HUDEP-2 (cell line): Measurements from ENCODE around the gene ADRM1.

Source experiments
- DNase-seq, 76 experiments: peaks; one replicate each; lab custom pipeline; 2025; ENCODE audit not compliant: unreplicated experiment in 76 of 76; lab: John Stamatoyannopoulos, UW

ADRM1 gene

DNA sequence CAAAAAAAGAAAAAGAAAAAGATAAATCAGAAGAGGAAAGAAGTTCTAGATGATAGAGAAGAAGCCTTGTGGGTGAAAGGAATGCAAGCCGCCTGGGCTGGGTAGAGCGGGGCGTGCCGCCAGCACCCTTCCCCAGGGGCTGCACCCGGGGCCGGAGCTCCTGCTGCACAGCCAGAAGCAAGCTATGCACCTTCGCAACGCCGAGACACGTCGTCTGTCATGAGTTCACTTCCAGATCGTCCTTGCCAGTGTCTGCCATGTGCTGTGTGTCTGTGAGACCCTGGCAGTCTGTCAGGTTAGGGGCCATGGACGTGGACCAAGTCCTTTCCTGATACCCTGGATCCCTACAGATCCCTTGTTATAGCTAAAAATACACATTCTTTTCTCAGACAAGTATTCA is 25.5 kb upstream of the ADRM1 start:
- no peak for DNase-seq

DNA sequence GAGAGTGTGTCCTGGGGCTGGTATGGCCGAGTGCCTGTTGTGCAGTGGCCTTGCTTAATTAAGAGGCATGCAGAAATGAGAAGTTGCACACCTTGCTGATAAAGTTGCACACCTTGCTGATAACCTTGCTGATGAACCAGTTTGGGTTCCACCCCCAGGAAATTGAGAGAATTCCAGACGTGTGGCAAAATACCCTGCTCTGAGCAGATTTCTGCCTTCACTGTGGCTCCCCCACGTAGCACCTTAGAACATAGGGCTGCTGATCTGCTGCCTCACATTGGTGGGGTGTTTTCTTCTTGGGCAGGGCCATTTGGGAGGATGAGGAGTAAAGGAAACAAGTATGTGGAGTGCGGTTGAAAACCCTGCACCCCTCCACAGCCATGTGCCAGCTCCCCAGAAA is 22.5 kb upstream of the ADRM1 start:
- DNase-seq = no peak

DNA sequence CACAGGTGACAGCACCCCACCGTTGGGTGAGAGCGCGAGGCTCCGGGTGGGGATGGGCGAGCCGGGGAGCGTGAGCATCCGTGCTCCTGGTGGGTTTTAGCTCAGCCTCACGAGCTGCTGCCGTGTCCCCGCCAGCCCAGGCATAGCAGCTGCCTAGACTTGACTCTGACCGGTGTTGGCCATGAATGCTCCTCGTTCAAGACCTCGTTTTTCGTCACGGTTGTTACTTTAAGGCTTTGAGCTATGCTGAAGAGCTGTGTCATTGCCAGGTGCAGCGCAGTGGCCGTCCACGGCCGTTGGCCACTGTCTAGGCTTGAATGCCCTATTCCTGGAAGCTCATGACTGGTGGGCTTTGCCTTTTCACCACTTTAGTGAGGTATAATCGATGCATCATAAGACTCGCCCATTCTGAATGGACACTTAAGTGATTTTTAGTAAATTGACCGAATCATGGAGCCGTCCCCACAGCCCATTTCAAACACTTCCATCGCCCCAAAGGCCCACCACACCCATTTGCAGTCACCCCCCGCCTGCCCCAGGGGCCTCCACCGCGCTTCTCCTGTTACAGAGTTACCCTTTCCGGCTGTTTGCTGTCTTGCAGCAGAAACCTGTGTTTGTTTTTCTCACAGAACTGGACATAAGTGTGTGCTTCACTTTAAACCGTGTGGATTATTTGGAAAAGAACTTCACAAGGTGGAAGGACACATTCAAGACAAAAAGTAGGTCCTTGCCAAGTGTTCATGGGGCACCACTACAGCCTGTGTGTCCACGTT is 21.4 kb upstream of the ADRM1 start:
- DNase-seq = no peak

DNA sequence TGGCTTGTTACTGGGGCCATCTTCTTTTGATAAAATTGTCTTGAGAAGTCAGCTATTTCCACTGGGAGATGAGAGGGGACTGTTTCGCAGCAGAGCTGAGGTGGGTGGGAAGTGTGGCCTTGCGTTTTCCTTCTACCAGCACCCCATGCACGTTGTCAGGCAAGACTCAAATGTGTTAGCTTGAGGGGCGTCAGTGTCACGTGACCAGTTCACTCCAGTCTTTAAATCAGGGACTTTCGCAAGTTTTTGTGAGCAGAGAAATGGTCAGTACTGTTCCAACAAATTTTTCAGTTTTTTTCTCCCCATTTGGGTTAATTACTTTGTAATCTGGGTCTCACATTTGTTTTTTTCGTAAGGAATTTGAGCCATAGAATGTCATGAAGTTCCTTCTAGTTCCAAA is 20.7 kb upstream of the ADRM1 start:
- DNase-seq = no peak

DNA sequence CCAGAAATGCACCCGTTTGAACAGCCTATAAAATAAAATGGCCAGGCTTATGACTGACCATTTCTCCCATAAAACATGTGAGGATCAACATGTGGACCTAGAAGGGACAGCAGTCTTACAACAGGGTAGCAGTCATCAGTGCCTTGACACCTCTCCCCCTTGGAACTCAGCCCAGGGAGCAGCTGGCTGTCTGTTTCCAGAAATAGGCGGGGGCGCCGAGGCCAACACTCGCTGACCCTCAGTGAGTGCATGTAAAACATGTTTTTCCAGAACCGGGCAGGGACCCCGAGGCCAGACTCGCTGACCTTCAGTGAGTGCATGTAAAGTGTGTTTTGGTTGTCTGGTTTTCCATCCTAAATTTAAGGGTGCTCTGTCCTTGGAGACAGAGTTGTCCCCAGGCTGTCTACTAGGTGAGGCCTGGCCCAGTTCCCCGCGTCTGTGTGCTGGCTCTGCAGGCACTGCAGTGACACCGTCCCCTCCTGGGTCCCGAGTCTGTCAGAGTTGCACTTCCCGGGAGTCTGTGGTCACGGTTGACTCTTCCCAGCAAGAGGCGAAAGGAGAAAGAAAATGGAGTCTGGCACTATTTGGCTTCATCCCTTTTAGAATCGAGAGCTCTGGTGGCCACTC is 19.8 kb upstream of the ADRM1 start:
- DNase-seq = no peak

DNA sequence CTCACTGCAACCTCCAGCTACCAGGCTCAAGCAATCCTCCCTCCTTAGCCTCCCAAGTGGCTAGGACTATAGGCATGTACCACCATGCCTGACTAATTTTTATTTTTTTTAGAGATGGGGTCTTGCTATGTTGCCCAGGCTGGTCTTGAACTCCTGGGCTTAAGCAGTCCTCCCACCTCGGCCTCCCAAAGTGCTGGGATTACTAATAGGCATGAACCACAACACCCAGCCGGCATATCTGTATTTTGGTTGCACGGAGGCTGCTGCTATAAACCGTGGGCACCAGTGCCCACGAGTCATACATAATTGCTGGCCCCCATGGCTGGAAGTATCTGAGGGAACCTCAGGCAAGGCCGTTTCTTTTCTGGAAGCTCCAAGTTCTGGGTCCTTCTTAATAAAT is 18.3 kb upstream of the ADRM1 start:
- DNase-seq = no peak

DNA sequence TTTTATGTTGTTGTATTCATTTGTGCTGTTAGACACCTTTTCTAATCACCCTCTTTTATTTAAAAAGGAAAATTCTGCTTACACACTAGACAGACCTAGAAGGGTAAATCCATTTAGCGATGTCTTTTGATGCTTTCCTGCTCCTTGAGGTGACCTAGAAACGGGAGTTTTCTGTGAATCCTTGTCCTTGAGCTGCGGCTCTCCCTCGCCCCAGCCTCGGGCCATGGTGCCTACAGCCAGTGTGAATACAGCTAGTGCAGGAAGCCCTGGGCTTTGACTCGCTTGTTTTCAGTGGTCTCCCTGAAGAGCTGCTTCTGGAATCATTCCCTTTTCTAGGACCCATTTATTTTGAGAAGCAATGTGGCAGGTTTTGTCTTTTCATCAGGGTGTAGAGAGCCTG is 17.6 kb upstream of the ADRM1 start:
- DNase-seq = no peak

DNA sequence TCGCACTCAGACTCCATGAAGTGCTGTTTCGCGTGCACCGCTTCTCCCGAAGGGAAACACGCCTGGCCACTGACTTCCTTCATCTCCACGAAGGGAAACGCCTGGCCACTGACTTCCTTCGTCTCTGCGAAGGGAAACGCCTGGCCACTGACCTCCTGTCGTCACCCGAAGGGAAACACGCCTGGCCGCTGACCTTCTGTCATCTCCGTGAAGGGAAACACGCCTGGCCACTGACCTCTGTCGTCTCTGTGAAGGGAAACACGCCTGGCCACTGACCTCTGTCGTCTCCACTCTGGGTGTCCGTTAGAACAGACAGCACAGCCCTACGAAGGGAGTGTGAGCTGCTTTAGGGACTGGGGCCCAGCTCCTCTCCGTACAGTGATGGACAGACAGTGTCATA is 17.1 kb upstream of the ADRM1 start:
- DNase-seq = no peak

DNA sequence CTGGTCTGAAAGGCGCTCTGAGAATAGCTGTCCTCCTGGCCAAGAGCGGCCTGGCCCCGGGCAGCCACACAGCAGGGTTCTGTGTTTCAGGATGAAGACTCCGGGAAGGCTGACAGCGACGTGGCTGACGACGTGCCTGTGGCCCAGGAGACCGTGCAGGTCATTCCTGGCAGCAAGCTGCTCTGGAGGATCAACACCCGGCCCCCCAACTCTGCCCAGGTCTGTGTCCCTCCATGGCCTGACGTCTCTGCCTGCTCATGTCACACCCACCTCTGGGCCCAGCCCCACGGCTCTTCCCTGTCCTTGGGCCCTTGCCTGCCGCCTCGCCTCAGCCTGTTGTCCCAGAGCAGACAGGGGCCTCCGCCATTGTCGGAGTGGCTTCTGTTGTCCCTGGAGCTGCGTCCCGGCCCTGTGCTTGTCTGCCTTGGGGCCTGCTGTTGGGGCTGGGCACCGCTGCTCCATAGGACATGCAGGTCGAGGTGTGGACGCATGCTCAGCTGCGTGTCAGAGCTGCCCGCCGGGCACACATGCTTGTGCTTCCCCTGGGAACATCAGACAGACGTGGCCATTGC is 16.2 kb upstream of the ADRM1 start:
- no peak for DNase-seq

DNA sequence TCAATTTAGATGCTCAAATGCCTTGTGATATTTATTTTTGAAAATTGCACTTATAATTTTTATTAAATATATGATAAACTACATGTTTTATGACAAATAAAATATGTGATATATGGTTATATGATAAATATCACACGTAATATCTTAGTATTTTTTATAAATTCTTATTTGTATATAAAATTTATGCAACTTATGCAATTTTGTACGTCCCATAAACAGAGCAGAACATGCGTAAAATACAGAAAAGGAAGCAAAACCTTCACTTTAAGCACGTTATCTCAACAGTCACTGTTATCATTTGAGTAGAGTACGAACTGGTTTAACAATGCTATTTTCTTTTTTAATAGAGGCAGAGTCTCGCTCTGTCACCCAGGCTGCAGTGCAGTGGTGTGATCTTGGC is 15.7 kb upstream of the ADRM1 start:
- DNase-seq = no peak

DNA sequence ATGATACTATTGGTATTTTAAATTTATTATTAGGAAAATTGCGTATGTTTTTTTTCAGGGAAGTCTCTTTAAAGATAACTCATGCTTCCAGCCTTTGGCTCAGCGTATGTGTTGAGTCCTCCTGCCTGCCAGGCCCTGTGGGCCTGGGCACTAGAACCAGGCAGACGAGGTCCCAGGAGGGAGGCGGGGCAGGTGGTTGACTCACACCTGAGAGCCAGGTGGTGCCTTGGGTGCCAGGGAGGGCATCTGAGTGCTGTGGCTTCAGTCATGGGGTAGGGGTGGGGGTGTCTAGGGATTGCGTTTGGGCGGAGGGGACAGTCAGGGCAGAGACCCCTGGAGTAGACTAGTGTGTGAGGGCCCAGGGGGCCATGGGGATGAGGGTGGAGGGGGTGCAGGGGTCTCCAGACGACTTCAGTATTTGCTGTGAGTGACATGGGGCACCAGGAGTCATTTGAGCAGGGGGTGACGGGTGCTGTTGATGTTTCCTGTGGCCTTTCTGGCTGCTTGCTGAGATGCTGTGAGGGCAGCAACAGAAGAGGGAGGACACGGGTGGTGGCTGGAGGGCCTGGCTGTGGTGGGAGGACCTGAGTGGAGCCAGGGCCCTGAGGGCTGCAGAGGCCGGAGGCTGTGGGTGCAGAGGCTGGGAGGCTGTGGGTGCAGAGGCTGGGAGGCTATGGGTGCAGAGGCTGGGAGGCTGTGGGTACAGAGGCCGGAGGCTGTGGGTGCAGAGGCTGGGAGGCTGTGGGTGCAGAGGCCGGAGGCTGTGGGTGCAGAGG is 14.8 kb upstream of the ADRM1 start:
- no peak for DNase-seq

DNA sequence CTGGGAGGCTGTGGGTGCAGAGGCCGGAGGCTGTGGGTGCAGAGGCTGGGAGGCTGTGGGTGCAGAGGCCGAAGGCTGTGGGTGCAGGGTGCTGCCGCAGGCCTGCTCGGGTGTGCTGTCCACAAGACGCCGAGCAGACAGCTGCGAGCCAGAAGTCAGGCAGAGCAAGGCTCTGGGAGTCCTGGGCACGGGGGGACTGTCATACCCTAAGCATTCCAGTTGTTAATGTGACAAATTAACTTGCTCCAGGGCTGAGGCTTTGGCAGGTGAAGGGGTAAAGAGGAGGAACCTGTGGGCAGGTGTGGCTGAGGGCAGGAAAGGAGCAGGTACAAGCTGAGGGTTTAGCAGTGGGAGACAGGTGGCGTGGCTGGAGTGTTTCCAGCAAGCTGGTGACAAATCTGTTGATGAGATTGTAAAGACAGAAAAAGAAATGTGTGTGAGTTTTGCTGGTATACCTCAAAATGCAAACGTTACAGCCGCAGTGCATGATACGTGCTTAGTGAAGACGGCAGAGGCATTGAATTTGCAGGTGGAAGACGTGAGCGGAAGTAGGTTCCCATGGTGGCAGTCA is 14.2 kb upstream of the ADRM1 start:
- DNase-seq = no peak

DNA sequence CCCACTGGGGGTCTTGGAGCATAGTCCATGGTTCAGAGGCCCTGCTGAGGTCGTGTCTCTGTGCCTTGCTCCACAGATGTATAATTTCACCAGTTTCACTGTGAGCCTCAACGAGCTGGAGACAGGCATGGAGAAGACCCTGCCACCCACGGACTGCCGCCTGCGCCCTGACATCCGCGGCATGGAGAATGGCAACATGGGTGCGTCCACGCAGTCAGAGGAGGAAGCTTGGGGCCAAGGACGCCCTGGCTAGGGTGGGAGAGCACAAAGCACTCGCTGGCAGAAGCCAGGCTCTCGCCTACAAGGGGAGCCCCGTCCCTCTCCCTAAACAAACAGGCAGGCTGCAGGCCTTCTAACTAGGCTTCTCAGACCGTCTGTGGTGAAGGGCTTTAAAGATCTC is 13.7 kb upstream of the ADRM1 start:
- DNase-seq = no peak

DNA sequence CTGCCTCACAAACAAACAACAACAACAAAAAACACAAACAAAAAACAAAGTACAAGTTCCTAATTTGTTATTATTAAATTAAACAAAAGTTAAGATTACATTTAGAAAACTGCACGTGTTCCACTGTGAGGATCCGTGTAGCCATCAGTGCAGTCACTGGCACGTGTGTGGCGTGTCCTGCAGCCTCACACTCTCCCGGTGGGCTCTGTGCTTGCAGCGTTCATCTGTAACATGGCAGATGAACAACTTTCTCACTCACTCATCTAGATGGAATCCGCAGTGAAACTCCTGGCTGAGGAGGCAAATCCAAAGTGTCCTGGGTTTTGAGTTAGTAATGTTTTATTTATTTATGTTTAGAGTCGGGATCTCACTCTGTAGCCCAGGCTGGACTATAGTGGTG is 12.9 kb upstream of the ADRM1 start:
- no peak for DNase-seq

DNA sequence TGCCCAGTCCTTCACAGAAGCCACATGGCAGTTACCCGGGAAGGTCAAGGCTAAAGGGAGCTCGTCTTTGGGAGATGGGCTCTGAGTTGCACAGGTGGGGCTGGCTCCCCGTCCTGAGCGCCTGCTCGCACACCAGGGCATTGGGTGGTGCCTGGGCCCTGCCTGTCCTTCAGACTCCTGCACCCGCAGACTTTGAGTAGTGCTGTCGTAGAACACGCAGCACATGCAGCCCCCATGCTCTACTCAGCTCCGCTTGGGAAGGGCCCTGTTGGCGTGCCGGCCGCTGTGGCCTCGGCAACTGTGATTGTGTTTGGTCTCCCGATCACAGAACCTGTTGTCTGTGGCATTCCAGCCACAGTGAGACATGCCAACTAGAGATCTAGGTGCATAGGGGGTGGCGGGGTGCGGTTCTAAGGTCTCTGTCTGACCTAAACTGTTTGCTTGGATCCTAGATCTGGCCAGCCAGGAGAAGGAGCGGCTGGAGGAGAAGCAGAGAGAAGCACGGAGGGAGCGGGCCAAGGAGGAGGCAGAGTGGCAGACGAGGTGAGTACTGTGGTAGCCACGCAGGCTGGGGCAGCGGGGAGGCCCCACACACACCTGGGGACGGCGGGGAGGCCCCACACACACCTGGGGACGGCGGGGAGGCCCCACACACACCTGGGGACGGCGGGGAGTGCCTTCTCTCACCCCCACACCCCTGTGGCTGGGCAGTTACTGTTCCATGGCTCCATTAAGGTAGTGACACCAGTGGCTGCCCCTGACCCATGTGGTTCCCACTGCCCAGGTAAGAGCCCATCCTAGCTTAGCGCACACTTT is 11.3 kb upstream of the ADRM1 start:
- no peak for DNase-seq

DNA sequence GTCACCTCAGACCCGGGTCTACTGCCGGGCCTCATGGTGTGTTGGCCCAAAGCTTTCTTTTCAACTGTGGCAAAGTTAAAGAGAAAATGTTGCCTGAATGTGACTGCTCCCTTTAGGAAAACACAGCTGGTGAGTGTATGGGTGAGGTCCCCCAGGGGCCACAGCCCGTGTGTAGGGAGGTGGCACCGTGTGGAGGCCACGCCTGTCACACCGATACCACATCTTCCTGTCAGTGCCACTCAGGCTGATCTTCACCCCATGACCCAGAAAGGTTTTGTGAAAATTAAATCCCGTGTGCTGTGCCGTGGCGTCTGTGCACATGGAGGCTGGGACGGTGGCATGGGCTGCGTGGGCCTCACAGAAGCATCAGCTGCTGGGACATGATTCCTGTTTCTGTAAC is 10.7 kb upstream of the ADRM1 start:
- DNase-seq = no peak

DNA sequence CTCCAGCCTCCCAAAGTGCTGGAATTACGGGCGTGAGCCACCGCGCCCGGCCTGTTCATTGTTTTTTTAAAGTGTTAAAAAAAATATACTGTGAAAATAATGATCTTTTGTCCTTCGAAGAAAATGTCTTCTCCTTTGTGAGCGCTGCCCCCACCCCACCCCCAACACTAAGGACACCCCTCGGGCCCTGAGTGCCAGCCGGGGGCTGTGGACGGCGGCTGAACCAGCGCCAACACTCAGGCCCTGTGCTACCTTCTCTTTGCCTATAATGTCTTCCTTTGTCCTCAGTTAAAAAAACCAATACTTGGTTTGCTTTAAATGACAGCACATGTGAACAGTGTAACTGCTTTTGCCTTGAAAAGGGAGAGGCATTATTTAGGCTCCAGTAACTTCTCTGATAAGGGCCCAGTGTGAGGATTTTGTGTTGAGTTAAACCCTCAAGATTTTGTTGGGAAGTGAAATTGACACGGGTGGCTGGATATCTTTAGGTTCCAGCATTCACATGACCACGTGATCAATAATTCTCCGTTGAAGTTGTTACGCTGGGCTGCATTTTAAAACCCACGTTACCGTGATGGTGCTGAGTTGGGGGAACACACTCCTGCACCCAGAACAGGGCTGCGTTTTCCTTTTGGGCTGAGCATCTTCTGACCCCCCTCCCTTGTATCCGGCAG is 9.5 kb upstream of the ADRM1 start:
- DNase-seq = no peak

DNA sequence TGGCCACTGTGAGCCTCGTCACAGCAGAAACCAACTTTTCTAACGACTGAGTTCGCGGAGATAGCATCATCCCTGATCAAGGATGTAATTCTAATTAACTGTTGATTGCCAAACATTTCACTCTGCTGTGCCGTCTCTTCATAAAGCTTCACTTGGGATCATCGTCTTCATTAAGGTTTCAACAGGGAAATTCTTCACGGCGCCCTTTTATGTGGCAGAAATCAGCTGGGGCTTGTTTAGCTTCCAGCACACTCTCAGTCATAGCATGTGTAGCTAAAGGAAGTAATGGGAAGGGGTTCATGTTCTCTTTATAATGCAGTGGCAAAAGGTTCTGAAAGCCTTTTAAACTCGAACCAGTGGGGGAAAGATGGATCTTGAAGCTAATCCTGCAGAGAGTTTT is 8.9 kb upstream of the ADRM1 start:
- DNase-seq = no peak

DNA sequence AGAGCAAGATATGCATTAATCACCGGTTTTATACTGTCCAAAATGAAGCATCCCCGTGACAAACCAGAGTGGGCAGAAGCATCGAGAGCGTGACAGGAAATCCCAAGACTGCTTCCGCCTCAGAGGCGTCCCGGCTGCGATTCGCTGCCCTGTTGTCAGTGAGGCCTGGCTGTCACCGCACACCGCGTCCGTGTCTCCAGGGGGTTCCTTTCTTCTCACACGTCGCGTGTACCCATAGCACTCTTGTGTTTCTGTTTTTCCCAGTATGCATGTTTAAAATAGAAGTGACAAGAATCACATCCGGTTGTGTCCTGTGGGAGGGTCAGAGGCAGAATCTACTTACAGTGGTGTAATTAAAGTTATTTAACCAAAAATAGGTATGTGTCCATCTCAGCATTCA is 8.3 kb upstream of the ADRM1 start:
- DNase-seq = no peak
